Osteoblast (primary cell): ENCODE results near the gene PLPP4. TPM values are rescaled to one million over a fixed set of nuclear protein-coding genes. Genes with fewer than 3 reads are reported as not detected.

ENCODE experiments used
- DNase-seq: peaks from one replicate; pipeline ENCODE4 v3.0.0; 2011; ENCODE audit warnings: low spot score, mixed read lengths; ENCODE audit not compliant: insufficient read length; ENCODE audit errors: missing footprints
- H2AFZ ChIP-seq: 2 replicates; pipeline ENCODE4 v1.6.0; 2011; ENCODE audit warnings: mild to moderate bottlenecking, low read length
- H3K27ac ChIP-seq: 2 replicates; pipeline ENCODE4 v1.5.1; 2011; ENCODE audit warnings: mild to moderate bottlenecking, low read depth, low read length, moderate library complexity
- H3K27me3 ChIP-seq: 2 replicates; pipeline ENCODE4 v1.6.0; 2012; ENCODE audit warnings: mild to moderate bottlenecking, control low read depth, inconsistent platforms, low read length, moderate library complexity; ENCODE audit not compliant: insufficient read depth
- H3K36me3 ChIP-seq: 2 replicates; pipeline ENCODE4 v1.5.1; 2011; ENCODE audit warnings: mild to moderate bottlenecking, low read length, control low read depth, moderate library complexity; ENCODE audit not compliant: insufficient read depth
- H3K4me1 ChIP-seq: 2 replicates; pipeline ENCODE4 v1.5.1; 2011; ENCODE audit warnings: mild to moderate bottlenecking, low read length, control low read depth, moderate library complexity; ENCODE audit not compliant: insufficient read depth
- H3K4me2 ChIP-seq: 2 replicates; pipeline ENCODE4 v1.6.0; 2011; ENCODE audit warnings: mild to moderate bottlenecking, low read length; ENCODE audit not compliant: insufficient read depth
- H3K4me3 ChIP-seq: fragments of 200-600 bp; sonication (generic); 3 replicates; pipeline ENCODE4 v1.5.1; 2012; ENCODE audit warnings: mild to moderate bottlenecking, low read length, inconsistent platforms; ENCODE audit not compliant: insufficient read depth
- H3K79me2 ChIP-seq: 2 replicates; pipeline ENCODE4 v1.6.0; 2012; ENCODE audit warnings: mild to moderate bottlenecking, low read length, control low read depth, inconsistent platforms; ENCODE audit not compliant: insufficient read depth
- H3K9me3 ChIP-seq: 2 replicates; pipeline ENCODE4 v1.5.1; 2011; ENCODE audit warnings: low read depth, low read length, control low read depth
- H4K20me1 ChIP-seq: 2 replicates; pipeline ENCODE4 v1.6.0; 2012; ENCODE audit warnings: mild to moderate bottlenecking, low read length, control low read depth; ENCODE audit not compliant: insufficient read depth
- CTCF ChIP-seq: IDR thresholded peaks from 2 replicates; pipeline ENCODE4 v1.5.1; 2011; ENCODE audit warnings: mild to moderate bottlenecking, low read depth, low read length, moderate library complexity; ENCODE audit errors: extremely low read depth
- total RNA-seq: library from RNA; depleted of rRNA; stranded (reverse); fragments of >200 nt; gene quantifications from 2 replicates; pipeline ENCODE4 v1.2.3, GENCODE V29; 2012

The PLPP4 gene
- total RNA-seq, 1 donor, result 8.0 TPM

DNA sequence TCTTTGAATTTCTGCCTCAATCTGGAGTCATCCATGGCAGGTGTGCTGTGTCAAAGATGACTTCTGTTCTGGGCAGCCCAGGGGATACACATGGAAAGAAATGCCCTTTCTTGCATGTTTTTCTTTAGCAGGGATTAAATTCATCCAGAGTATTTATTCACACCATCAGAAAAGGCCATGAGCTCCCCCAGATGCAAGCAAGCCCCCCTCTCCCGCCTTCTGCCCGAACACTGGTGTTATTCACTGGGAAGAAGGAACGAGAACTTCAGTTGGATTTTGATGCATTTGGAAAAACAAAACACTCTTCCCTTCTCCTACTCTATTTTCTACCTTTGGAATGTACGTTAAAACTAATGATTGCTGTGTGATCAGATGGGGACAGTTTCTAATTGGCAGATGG lies 1.4 kb downstream of the PLPP4 start:
- Histone ChIP-seq H3K36me3 (no peaks in the 10 kb centered on the region), H3K79me2 (peaks cover 8% of the 10 kb centered on the region), H3K4me1 (peaks cover 32% of the 10 kb centered on the region), H3K4me3 (no peak overlapping the region), H3K4me2 (peak overlapping the region; percentile 92), H3K9me3 (no peaks in the 10 kb centered on the region), H3K27ac (no peak overlapping the region), H2AFZ (no peak overlapping the region), H4K20me1 (no peaks in the 10 kb centered on the region), H3K27me3 (no peaks in the 10 kb centered on the region)
- DNase-seq, result no peak
- no peak for TF ChIP-seq CTCF

GRCh38 chr10:120459185-120459584 lies 2.2 kb downstream of the PLPP4 start:
- Histone ChIP-seq H2AFZ (no peak overlapping the region), H3K9me3 (no peaks in the 10 kb centered on the region), H3K4me3 (no peak overlapping the region), H3K27me3 (no peaks in the 10 kb centered on the region), H3K4me1 (peaks cover 32% of the 10 kb centered on the region), H4K20me1 (no peaks in the 10 kb centered on the region), H3K27ac (no peak overlapping the region), H3K4me2 (no peak overlapping the region), H3K79me2 (peaks cover 8% of the 10 kb centered on the region), H3K36me3 (no peaks in the 10 kb centered on the region)
- DNase-seq, result no peak
- TF ChIP-seq CTCF, result no peak

DNA sequence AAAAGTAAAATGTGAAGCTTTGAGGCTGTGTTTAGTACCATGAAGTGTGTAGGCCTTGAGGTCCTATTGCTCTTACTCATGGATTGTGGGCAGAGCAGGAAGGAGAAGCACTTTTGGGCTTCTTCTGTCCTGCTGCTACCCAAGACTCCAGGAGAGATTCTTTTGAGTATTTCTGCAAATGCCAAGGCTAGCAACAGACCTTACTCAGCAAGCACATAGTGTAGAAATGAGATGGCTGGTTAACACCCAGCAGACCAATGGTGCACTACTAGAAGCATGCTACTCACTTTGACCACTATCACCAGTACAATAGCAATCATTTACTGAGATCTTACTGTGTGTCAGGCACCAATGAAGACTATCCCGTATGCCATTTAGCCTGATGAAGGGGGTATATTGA lies 3.2 kb downstream of the PLPP4 start:
- TF ChIP-seq CTCF, result no peak
- peak overlapping the region; percentile 58 for H3K27ac ChIP-seq
- H3K27me3 ChIP-seq, result no peaks in the 10 kb centered on the region
- H3K4me2 ChIP-seq, result peak overlapping the region; percentile 37
- no peaks in the 10 kb centered on the region for H3K9me3 ChIP-seq
- no peaks in the 10 kb centered on the region for H3K36me3 ChIP-seq
- DNase-seq, result peak; percentile 79
- H3K4me1 ChIP-seq, result peaks cover 32% of the 10 kb centered on the region
- no peak overlapping the region for H3K4me3 ChIP-seq
- H4K20me1 ChIP-seq, result no peaks in the 10 kb centered on the region
- H3K79me2 ChIP-seq, result peaks cover 8% of the 10 kb centered on the region
- H2AFZ ChIP-seq, result no peak overlapping the region

DNA sequence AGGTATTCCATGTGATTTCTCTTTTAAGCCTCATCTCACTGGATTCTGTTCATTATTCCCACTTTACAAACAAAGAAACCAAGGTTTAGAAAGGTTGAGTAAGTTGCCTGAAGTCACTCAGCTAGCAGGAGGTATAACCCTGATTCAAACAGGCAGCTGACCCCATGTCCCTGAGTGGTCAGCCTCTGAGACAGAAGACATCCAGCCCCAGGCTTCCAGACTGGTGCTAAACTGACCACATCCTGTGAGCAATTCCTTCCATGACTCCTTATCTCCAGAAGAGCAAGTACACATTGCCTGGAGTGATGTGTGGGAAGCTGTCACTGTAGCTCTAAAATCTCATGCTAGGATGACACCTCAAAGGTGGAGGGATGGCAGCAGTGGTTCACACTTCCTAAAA lies 3.7 kb downstream of the PLPP4 start:
- no peaks in the 10 kb centered on the region for H3K36me3 ChIP-seq
- peak; percentile 95 for DNase-seq
- H3K4me1 ChIP-seq, result peaks cover 32% of the 10 kb centered on the region
- H4K20me1 ChIP-seq, result no peaks in the 10 kb centered on the region
- H3K4me2 ChIP-seq, result peak overlapping the region; percentile 37
- no peaks in the 10 kb centered on the region for H3K27me3 ChIP-seq
- peaks cover 8% of the 10 kb centered on the region for H3K79me2 ChIP-seq
- H3K4me3 ChIP-seq, result no peak overlapping the region
- no peak for TF ChIP-seq CTCF
- H3K27ac ChIP-seq, result peak overlapping the region; percentile 58
- H2AFZ ChIP-seq, result no peak overlapping the region
- no peaks in the 10 kb centered on the region for H3K9me3 ChIP-seq
